GM18511 (cell line): ENCODE data around the gene TANK.
"Not testable (repeated sequence)": the region's sequence is repeated elsewhere in the genome, so short reads cannot be mapped to it uniquely, and the experiment has no call there.

ENCODE experiments used
- ATAC-seq: cut with Tn5 transposase; IDR thresholded peaks from one replicate; pipeline ENCODE4 v1.9.1; 2021; ENCODE audit warnings: mild to moderate bottlenecking, moderate library complexity; ENCODE audit not compliant: unreplicated experiment

The TANK gene

GRCh38 chr2:161166538-161167409 is 6.5 kb downstream of the TANK start:
- peak; percentile 76 for ATAC-seq

- no peak for ATAC-seq
These were observed 9.1 kb downstream of the TANK start for GRCh38 chr2:161169335-161169734.

GRCh38 chr2:161170377-161170776 is 10.1 kb downstream of the TANK start:
- ATAC-seq, result no peak

- ATAC-seq, result peak; percentile 34
These were observed 11.0 kb downstream of the TANK start for GRCh38 chr2:161170958-161171932.

GRCh38 chr2:161172901-161173540 is 12.8 kb downstream of the TANK start:
- ATAC-seq, result peak; percentile 64

- no peak for ATAC-seq
These were observed 13.4 kb downstream of the TANK start for GRCh38 chr2:161173541-161174194.

- no peak for ATAC-seq
These were observed 17.7 kb downstream of the TANK start for GRCh38 chr2:161177969-161178368.

- ATAC-seq, result no peak
These were observed 18.5 kb downstream of the TANK start for GRCh38 chr2:161178756-161179155.

- no peak for ATAC-seq
These were observed 29.8 kb downstream of the TANK start for GRCh38 chr2:161190050-161190449.

GRCh38 chr2:161195602-161196001 is 35.4 kb downstream of the TANK start:
- ATAC-seq, result not testable (repeated sequence)

GRCh38 chr2:161199912-161200701 is 39.9 kb downstream of the TANK start:
- peak; percentile 81 for ATAC-seq

- ATAC-seq, result no peak
These were observed 44.6 kb downstream of the TANK start for GRCh38 chr2:161204846-161205245.

- ATAC-seq, result no peak
These were observed 46.3 kb downstream of the TANK start for GRCh38 chr2:161206471-161207032.

GRCh38 chr2:161207941-161208340 is 47.7 kb downstream of the TANK start:
- no peak for ATAC-seq

GRCh38 chr2:161208527-161209139 is 48.4 kb downstream of the TANK start:
- ATAC-seq, result peak; percentile 47

- ATAC-seq, result no peak
These were observed 49.7 kb downstream of the TANK start for GRCh38 chr2:161209902-161210301.

- ATAC-seq, result no peak
These were observed 57.5 kb downstream of the TANK start for GRCh38 chr2:161217597-161218185.

GRCh38 chr2:161219211-161219610 is 59.0 kb downstream of the TANK start:
- ATAC-seq, result no peak
